HG03159 (cell line): ENCODE data around the gene HLCS.

Source experiments
- ATAC-seq: cut with Tn5 transposase; IDR thresholded peaks from one replicate; pipeline ENCODE4 v1.9.1; 2021; ENCODE audit warnings: mild to moderate bottlenecking, moderate library complexity; ENCODE audit not compliant: unreplicated experiment

The HLCS gene

GRCh38 chr21:36985751-36986594, 19.5 kb upstream of the HLCS start:
- no peak for ATAC-seq

- ATAC-seq, result no peak
These were observed 15.7 kb upstream of the HLCS start for GRCh38 chr21:36981977-36982700.

- ATAC-seq, result no peak
These were observed 14.6 kb upstream of the HLCS start for GRCh38 chr21:36981049-36981391.

GRCh38 chr21:36980280-36981048, 14.0 kb upstream of the HLCS start:
- ATAC-seq, result no peak

GRCh38 chr21:36976882-36977651, 10.6 kb upstream of the HLCS start:
- peak; percentile 53 for ATAC-seq

GRCh38 chr21:36976228-36976861, 9.9 kb upstream of the HLCS start:
- no peak for ATAC-seq

GRCh38 chr21:36974851-36975192, 8.4 kb upstream of the HLCS start:
- ATAC-seq, result no peak

GRCh38 chr21:36973986-36974850, 7.7 kb upstream of the HLCS start:
- no peak for ATAC-seq

- ATAC-seq, result no peak
These were observed 2.5 kb upstream of the HLCS start for GRCh38 chr21:36968976-36969375.

- ATAC-seq, result no peak
These were observed 1.9 kb upstream of the HLCS start for GRCh38 chr21:36968414-36968813.

GRCh38 chr21:36966821-36967768, 626 bp upstream of the HLCS start:
- peak; percentile 28 for ATAC-seq

- no peak for ATAC-seq
These were observed 776 bp downstream of the HLCS start for GRCh38 chr21:36965720-36966065.

GRCh38 chr21:36964827-36965719, 1.4 kb downstream of the HLCS start:
- no peak for ATAC-seq

- ATAC-seq, result no peak
These were observed 2.1 kb downstream of the HLCS start for GRCh38 chr21:36964398-36964797.

GRCh38 chr21:36962098-36962780, 4.2 kb downstream of the HLCS start:
- ATAC-seq, result no peak

GRCh38 chr21:36960676-36961284, 5.7 kb downstream of the HLCS start:
- no peak for ATAC-seq
